ENCODE measurements around the gene GRM4.

Gene GRM4

GRCh38 chr6:34057790-34058189 is 88.1 kb downstream of the GRM4 start:
- TF ChIP-seq CTCF (conservative IDR thresholded peaks at IDR 0.05): no peak
- H3K27ac ChIP-seq: no peak overlapping the region

GRCh38 chr6:34057191-34057590 is 88.7 kb downstream of the GRM4 start:
- no peak for TF ChIP-seq CTCF (conservative IDR thresholded peaks at IDR 0.05)
- no peak overlapping the region for H3K27ac ChIP-seq

- no peak overlapping the region for H3K27ac ChIP-seq
- TF ChIP-seq CTCF (conservative IDR thresholded peaks at IDR 0.05): no peak
Observed at GRCh38 chr6:34056305-34057108, 89.4 kb downstream of the GRM4 start.

- TF ChIP-seq CTCF (conservative IDR thresholded peaks at IDR 0.05): peak; percentile 100
- H3K27ac ChIP-seq: no peak overlapping the region
Observed at GRCh38 chr6:34055223-34055933, 90.5 kb downstream of the GRM4 start.

GRCh38 chr6:34053721-34054120 is 92.2 kb downstream of the GRM4 start:
- no peak for TF ChIP-seq CTCF (conservative IDR thresholded peaks at IDR 0.05)
- no peak overlapping the region for H3K27ac ChIP-seq

- no peak for TF ChIP-seq CTCF (conservative IDR thresholded peaks at IDR 0.05)
- H3K27ac ChIP-seq: no peak overlapping the region
Observed at GRCh38 chr6:34052918-34053608, 92.8 kb downstream of the GRM4 start.
